ENCODE data around the gene AGAP1. TPM values are rescaled to one million over a fixed set of nuclear protein-coding genes. Genes with fewer than 3 reads are reported as not detected.

Gene AGAP1
- total RNA-seq, 2 experiments from 2014 or later: 0.95 to 1.1 TPM

DNA sequence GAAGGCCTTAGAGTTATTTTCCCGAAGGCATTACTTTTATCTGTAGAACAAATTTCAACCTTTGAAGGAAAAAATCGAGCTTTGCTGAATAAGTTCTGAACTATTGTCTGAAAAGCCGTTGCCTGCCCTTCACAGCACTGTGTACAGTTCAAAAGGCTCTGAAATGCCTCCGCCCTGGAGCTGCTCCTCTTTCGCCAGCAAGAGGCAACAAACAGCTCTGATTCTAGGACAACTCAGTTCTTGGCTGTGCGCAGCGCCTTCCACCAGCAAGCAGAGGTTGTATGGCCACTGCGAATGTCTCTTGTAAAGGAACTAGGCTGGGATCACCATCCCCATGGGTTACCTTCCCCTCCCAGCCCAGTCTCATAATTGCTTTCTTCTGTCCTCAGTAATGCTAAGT lies 365.8 kb downstream of the AGAP1 start:
- CTCF ChIA-PET: no interaction called here
- H3K36me3 Mint-ChIP-seq (ENCODE audit: low read depth): no peaks in the 10 kb centered on the region
- intact Hi-C loops (cut with micrococcal nuclease): no loop called here
- no peak overlapping the region for H3K27ac Mint-ChIP-seq
- H3K4me3 Mint-ChIP-seq: no peak overlapping the region
- DNase-seq: no peak
- no peaks in the 10 kb centered on the region for H3K4me1 Mint-ChIP-seq (ENCODE audit: low read depth)
- no peaks in the 10 kb centered on the region for H3K9me3 Mint-ChIP-seq
- peaks cover 15% of the 10 kb centered on the region for H3K27me3 Mint-ChIP-seq (ENCODE audit: low read depth)

- CTCF ChIA-PET: no interaction called here
- no peaks in the 10 kb centered on the region for H3K9me3 Mint-ChIP-seq
- intact Hi-C loops (cut with micrococcal nuclease): no loop called here
- peaks cover 18% of the 10 kb centered on the region for H3K27me3 Mint-ChIP-seq (ENCODE audit: low read depth)
- no peaks in the 10 kb centered on the region for H3K36me3 Mint-ChIP-seq (ENCODE audit: low read depth)
- no peak overlapping the region for H3K27ac Mint-ChIP-seq
- H3K4me1 Mint-ChIP-seq (ENCODE audit: low read depth): no peaks in the 10 kb centered on the region
- no peak overlapping the region for H3K4me3 Mint-ChIP-seq
- DNase-seq: no peak
Observed at GRCh38 chr2:235860111-235860510, 366.3 kb downstream of the AGAP1 start.

GRCh38 chr2:235860871-235861270 lies 367.0 kb downstream of the AGAP1 start:
- intact Hi-C loops (cut with micrococcal nuclease): no loop called here
- CTCF ChIA-PET: no interaction called here
- H3K27me3 Mint-ChIP-seq (ENCODE audit: low read depth): peaks cover 18% of the 10 kb centered on the region
- no peaks in the 10 kb centered on the region for H3K9me3 Mint-ChIP-seq
- H3K36me3 Mint-ChIP-seq (ENCODE audit: low read depth): no peaks in the 10 kb centered on the region
- no peak overlapping the region for H3K4me3 Mint-ChIP-seq
- DNase-seq: no peak
- no peaks in the 10 kb centered on the region for H3K4me1 Mint-ChIP-seq (ENCODE audit: low read depth)
- no peak overlapping the region for H3K27ac Mint-ChIP-seq

DNA sequence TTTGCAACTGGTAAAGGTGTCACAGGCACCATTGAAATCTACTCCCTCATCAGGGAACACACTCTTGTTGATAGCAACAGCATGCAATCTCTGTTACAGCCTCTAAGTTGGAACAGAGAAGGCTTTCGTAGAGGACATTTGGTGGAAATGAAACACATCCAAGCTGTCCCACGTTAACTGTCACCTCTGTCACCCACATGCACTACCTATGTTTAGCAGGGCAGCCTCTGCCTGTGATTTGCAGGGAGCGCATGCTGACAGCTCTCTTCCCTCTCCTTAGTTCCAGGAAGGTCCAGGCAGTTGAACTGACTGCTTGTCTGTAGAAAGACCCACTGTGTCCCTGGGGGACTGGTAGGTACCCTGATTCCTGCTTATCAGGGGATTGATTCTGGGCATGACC lies 367.5 kb downstream of the AGAP1 start:
- peaks cover 18% of the 10 kb centered on the region for H3K27me3 Mint-ChIP-seq (ENCODE audit: low read depth)
- intact Hi-C loops (cut with micrococcal nuclease): no loop called here
- H3K36me3 Mint-ChIP-seq (ENCODE audit: low read depth): no peaks in the 10 kb centered on the region
- no peak overlapping the region for H3K4me3 Mint-ChIP-seq
- no peak overlapping the region for H3K27ac Mint-ChIP-seq
- DNase-seq: no peak
- H3K4me1 Mint-ChIP-seq (ENCODE audit: low read depth): no peaks in the 10 kb centered on the region
- CTCF ChIA-PET: no interaction called here
- H3K9me3 Mint-ChIP-seq: no peaks in the 10 kb centered on the region

DNA sequence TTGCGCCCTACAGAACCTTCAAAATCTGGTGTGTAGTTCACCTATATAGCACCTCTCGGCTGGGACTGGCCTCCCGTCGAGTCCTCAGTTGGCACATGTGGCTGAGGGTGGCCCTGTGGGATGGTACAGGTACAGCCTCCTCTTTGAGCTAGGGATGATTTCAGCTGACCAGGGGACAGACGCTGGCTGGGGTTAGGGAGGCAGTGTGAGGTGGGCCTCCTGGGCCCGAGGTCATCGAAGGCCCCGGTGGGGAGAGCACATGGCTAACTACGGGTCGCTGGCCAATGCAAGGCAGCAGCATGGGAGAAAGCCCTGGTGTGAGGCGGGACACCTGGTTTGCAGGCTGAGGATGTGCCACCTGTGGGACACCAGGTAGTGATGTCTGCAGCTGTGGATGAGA lies 369.6 kb downstream of the AGAP1 start:
- H3K27ac Mint-ChIP-seq: no peak overlapping the region
- H3K4me1 Mint-ChIP-seq (ENCODE audit: low read depth): no peaks in the 10 kb centered on the region
- H3K27me3 Mint-ChIP-seq (ENCODE audit: low read depth): peaks cover 27% of the 10 kb centered on the region
- H3K4me3 Mint-ChIP-seq: no peak overlapping the region
- intact Hi-C loops (cut with micrococcal nuclease): no loop called here
- no peaks in the 10 kb centered on the region for H3K36me3 Mint-ChIP-seq (ENCODE audit: low read depth)
- DNase-seq: no peak
- H3K9me3 Mint-ChIP-seq: no peaks in the 10 kb centered on the region
- CTCF ChIA-PET: no interaction called here

DNA sequence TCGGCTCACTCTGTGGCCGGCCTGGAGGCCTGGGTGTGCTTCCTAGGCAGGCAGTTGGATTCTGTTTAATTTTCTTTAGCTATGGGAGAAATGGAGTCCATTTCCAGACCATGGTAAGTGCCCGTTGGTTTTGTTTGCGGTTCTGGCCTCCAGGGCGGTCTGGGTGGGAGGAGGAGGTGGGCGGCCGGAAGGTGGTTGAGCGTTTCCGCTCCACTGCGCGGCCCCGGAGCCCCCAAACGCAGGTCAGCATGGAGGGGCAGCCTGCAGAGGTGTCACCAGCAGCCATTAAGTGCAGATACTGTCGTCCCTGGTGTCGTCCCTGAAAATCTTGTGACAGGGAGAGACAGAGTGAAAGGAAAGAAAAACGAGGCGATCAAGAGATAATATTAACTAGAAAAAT lies 370.5 kb downstream of the AGAP1 start:
- H3K4me1 Mint-ChIP-seq (ENCODE audit: low read depth): no peaks in the 10 kb centered on the region
- no peaks in the 10 kb centered on the region for H3K36me3 Mint-ChIP-seq (ENCODE audit: low read depth)
- CTCF ChIA-PET: no interaction called here
- no peaks in the 10 kb centered on the region for H3K9me3 Mint-ChIP-seq
- intact Hi-C loops (cut with micrococcal nuclease): no loop called here
- no peak overlapping the region for H3K27ac Mint-ChIP-seq
- H3K27me3 Mint-ChIP-seq (ENCODE audit: low read depth): peaks cover 27% of the 10 kb centered on the region
- H3K4me3 Mint-ChIP-seq: no peak overlapping the region
- DNase-seq: no peak

GRCh38 chr2:235864733-235865515 lies 371.1 kb downstream of the AGAP1 start:
- H3K4me1 Mint-ChIP-seq (ENCODE audit: low read depth): no peaks in the 10 kb centered on the region
- no peaks in the 10 kb centered on the region for H3K36me3 Mint-ChIP-seq (ENCODE audit: low read depth)
- CTCF ChIA-PET: no interaction called here

DNA sequence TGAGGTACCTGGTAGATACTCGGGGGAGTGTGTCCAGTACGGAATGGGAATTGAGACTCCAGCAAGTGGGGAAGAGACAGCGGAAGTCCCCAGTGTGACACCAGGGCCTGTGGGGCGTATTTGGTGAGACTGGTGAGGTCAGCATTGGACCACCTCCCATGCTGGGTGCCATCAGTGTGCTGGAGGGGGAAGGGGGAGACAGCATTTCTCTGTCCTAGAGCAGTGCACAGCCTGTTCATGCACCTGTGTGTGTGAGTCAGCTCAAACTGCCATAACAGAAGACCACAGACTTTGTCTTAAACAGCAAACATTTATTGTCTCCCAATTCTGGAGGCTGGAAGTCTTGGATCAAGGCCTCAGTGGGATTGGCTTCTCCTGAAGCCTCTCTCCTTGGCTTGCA lies 372.5 kb downstream of the AGAP1 start:
- DNase-seq: no peak
- Mint-ChIP-seq H3K27ac (no peak overlapping the region), H3K27me3 (ENCODE audit: low read depth) (peaks cover 25% of the 10 kb centered on the region), H3K4me3 (no peak overlapping the region), H3K9me3 (peaks cover 6% of the 10 kb centered on the region), H3K4me1 (ENCODE audit: low read depth) (no peaks in the 10 kb centered on the region), H3K36me3 (ENCODE audit: low read depth) (no peaks in the 10 kb centered on the region)
- intact Hi-C loops (cut with micrococcal nuclease): no loop called here
- CTCF ChIA-PET: no interaction called here

More at GRCh38 chr2:235864733-235865515, 371.1 kb downstream of the AGAP1 start:
- DNase-seq: no peak
- Mint-ChIP-seq H3K27me3 (ENCODE audit: low read depth) (peaks cover 25% of the 10 kb centered on the region), H3K4me3 (no peak overlapping the region), H3K27ac (no peak overlapping the region), H3K9me3 (no peaks in the 10 kb centered on the region)
- intact Hi-C loops (cut with micrococcal nuclease): no loop called here

GRCh38 chr2:235868224-235868623 lies 374.4 kb downstream of the AGAP1 start:
- CTCF ChIA-PET: interaction anchor here (0.7 kb wide), 1 partner anchor 56 kb away, joined by 3 read pairs; no protein-coding TSS in a partner anchor
- H3K9me3 Mint-ChIP-seq: peaks cover 6% of the 10 kb centered on the region
- no peaks in the 10 kb centered on the region for H3K36me3 Mint-ChIP-seq (ENCODE audit: low read depth)
- peaks cover 22% of the 10 kb centered on the region for H3K27me3 Mint-ChIP-seq (ENCODE audit: low read depth)
- no peak overlapping the region for H3K27ac Mint-ChIP-seq
- DNase-seq: no peak
- H3K4me1 Mint-ChIP-seq (ENCODE audit: low read depth): no peaks in the 10 kb centered on the region
- intact Hi-C loops (cut with micrococcal nuclease): no loop called here
- no peak overlapping the region for H3K4me3 Mint-ChIP-seq

DNA sequence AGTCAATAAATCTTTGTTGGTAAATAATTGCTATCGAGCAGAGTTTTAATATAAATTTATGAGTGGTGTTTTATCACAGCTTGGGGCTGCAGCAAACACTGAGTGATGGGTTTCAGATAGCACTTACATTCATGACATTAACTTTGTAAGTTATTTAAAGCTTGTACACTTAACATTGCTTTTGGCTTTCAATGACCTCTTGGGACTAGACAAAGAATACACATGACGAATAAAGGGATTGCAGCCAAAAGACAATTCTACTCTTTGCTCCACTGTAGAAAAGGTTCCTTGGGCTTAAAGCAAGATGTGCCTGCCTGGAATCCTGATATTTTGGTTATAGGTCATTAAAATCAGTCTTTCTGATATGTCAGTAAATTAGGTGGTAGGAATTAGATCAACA lies 374.8 kb downstream of the AGAP1 start:
- intact Hi-C loops (cut with micrococcal nuclease): no loop called here
- Mint-ChIP-seq H3K27me3 (ENCODE audit: low read depth) (peaks cover 18% of the 10 kb centered on the region), H3K27ac (no peak overlapping the region), H3K9me3 (peaks cover 6% of the 10 kb centered on the region), H3K4me1 (ENCODE audit: low read depth) (no peaks in the 10 kb centered on the region), H3K36me3 (ENCODE audit: low read depth) (no peaks in the 10 kb centered on the region), H3K4me3 (no peak overlapping the region)
- CTCF ChIA-PET: no interaction called here
- DNase-seq: no peak

- Mint-ChIP-seq H3K27me3 (ENCODE audit: low read depth) (peaks cover 8% of the 10 kb centered on the region), H3K36me3 (ENCODE audit: low read depth) (no peaks in the 10 kb centered on the region), H3K9me3 (peaks cover 6% of the 10 kb centered on the region), H3K27ac (no peak overlapping the region), H3K4me3 (no peak overlapping the region), H3K4me1 (ENCODE audit: low read depth) (no peaks in the 10 kb centered on the region)
- DNase-seq: no peak
- CTCF ChIA-PET: no interaction called here
- intact Hi-C loops (cut with micrococcal nuclease): no loop called here
Observed at GRCh38 chr2:235870515-235870914, 376.7 kb downstream of the AGAP1 start.

DNA sequence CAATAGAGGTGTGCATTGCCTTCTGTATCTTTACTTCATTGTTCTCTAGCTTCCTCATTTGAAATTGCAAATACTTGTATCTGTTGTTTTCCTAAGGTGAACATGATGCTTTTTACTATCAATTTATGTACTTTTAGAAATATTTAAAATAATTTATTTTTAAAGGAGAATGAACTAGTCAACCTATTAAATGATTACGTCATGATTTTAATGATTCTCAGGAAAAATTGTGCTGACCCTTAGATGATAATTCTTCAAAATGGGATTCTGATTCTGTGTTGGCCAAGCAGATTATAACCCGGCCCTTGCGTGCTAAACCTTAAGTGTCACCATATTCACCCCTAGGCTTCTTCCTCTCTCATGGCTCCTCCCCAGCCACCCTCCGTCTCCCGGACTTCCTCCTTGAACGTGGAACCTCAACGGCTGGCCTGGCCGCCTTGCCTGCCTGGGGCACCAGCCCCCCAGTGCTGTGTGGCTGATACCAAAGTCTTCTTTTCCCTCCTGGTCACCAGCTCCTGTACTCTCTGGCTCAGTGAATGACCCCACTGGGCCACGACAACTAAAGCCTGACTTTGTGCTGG lies 382.3 kb downstream of the AGAP1 start:
- H3K4me3 Mint-ChIP-seq: no peak overlapping the region
- H3K4me1 Mint-ChIP-seq (ENCODE audit: low read depth): no peaks in the 10 kb centered on the region
- no peaks in the 10 kb centered on the region for H3K36me3 Mint-ChIP-seq (ENCODE audit: low read depth)
- peaks cover under 1% of the 10 kb centered on the region for H3K9me3 Mint-ChIP-seq
- no peak overlapping the region for H3K27ac Mint-ChIP-seq
- CTCF ChIA-PET: no interaction called here
- intact Hi-C loops (cut with micrococcal nuclease): no loop called here
- DNase-seq: no peak
- peaks cover 5% of the 10 kb centered on the region for H3K27me3 Mint-ChIP-seq (ENCODE audit: low read depth)

GRCh38 chr2:235877275-235877802 lies 383.5 kb downstream of the AGAP1 start:
- intact Hi-C loops (cut with micrococcal nuclease): no loop called here
- H3K36me3 Mint-ChIP-seq (ENCODE audit: low read depth): no peaks in the 10 kb centered on the region
- no peaks in the 10 kb centered on the region for H3K9me3 Mint-ChIP-seq
- H3K27ac Mint-ChIP-seq: no peak overlapping the region
- no peak for DNase-seq
- H3K4me3 Mint-ChIP-seq: no peak overlapping the region
- CTCF ChIA-PET: no interaction called here
- peaks cover 8% of the 10 kb centered on the region for H3K27me3 Mint-ChIP-seq (ENCODE audit: low read depth)
- no peaks in the 10 kb centered on the region for H3K4me1 Mint-ChIP-seq (ENCODE audit: low read depth)

Measured in activated naive CD4-positive, alpha-beta T cell treated with anti-CD3 and anti-CD28 coated beads for 36 hours (primary cell).